HG03378 (cell line): ENCODE results near the gene CHERP.
"Not testable (repeated sequence)": the region's sequence is repeated elsewhere in the genome, so short reads cannot be mapped to it uniquely, and the experiment has no call there.

Source experiments
- ATAC-seq: cut with Tn5 transposase; IDR thresholded peaks from one replicate; pipeline ENCODE4 v1.9.1; 2021; ENCODE audit warnings: mild to moderate bottlenecking, moderate library complexity; ENCODE audit not compliant: unreplicated experiment

CHERP gene

GRCh38 chr19:16521715-16522289 is 20.4 kb downstream of the CHERP start:
- no peak for ATAC-seq

DNA sequence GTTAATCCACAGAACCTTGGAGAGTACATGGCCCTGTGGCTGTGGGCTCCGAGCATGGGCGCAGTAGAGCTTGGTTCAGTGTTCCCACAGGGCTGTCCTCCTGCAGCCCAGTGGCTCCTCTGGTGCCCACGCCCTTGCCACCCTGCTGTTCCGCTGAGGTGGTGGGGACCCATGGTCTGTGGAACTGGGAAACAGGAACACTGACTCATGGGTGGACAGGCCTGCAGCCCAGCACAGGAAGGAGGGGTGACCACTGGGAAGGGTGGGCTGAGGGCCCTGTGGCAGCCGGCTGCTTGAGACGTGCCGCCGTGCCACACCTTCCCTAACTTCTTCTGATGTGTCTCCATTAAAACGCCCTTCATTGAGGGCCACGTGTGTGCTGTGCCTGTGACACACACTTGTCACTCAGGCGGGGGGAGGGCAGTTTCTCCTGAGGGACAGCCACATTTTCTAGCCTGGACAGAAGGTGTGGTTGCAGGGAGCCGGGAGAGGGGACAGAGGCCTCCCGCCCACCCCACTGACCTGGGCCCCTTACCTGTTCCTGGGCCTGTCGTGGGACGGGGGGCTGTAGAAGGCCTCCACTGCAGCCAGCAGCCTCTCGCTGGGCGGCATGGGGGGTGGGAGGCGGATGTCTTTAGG is 21.1 kb downstream of the CHERP start:
- no peak for ATAC-seq

GRCh38 chr19:16520074-16520973 is 21.9 kb downstream of the CHERP start:
- no peak for ATAC-seq

- no peak for ATAC-seq
Measured at GRCh38 chr19:16519230-16519687, 23.0 kb downstream of the CHERP start.

- no peak for ATAC-seq
Measured at GRCh38 chr19:16518483-16519229, 23.6 kb downstream of the CHERP start.

- no peak for ATAC-seq
Measured at GRCh38 chr19:16518061-16518460, 24.2 kb downstream of the CHERP start.

GRCh38 chr19:16516923-16517610 is 25.2 kb downstream of the CHERP start:
- ATAC-seq = no peak

- no peak for ATAC-seq
Measured at GRCh38 chr19:16516381-16516780, 25.9 kb downstream of the CHERP start.

GRCh38 chr19:16514383-16515019 is 27.7 kb downstream of the CHERP start:
- ATAC-seq = no peak

DNA sequence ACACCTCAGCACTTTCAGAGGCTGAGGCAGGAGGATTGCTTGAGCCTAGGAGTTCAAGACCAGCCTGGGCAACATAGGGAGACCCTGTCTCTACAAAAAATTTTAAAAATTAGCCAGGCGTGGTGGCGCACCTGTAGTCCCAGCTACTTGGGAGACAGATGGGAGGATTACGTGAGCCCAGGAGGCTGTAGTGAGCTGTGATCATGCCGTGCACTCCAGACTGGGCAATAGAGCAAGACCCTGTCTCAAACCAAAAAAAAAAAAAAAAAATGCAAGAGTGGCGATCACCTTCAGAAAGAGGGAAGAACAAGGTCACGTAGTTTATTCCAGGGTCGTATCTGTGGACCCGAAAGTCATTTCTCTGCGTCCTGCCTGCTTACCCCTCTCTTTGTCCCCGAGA is 29.6 kb downstream of the CHERP start:
- ATAC-seq = not testable (repeated sequence)

DNA sequence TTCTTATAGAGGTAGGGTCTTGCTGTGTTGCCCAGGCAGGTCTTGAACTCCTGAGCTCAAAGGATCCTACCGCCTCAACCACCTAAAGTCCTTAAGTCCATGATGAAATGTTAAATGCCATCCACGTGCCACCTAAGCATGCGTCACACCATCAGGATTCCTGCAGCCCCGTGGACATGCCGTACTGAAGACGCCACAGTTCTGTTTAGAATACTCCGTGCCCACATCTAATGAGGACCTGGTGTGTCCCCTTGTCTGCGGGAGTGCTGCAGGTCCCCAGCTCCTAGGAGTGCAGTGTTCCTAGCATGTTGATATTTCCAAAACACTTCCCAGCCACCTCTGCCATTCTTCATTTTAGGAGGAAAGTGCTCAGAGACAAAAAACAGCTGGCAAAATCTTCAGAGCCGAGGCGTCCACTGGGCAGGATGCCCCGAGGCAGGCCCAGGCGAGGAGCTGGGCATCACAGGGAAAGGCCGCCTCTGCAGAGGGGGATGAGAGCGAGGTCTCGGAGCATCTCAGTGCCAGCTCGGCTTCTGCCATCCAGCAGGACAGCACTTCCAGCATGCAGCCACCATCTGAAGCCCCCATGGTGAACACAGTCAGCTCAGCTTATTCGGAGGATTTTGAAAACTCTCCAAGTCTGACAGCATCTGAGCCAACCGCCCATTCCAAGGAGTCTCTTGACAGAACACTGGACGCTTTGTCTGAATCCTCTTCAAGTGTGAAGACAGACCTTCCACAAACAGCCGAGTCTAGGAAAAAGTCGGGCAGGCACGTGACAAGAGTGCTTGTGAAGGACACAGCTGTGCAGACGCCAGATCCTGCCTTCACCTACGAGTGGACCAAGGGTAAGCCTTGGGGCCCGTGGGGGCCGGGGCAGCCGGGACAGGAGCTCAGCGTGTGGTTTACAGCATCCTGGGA is 32.8 kb downstream of the CHERP start:
- no peak for ATAC-seq

GRCh38 chr19:16508546-16508945 is 33.7 kb downstream of the CHERP start:
- ATAC-seq = no peak

DNA sequence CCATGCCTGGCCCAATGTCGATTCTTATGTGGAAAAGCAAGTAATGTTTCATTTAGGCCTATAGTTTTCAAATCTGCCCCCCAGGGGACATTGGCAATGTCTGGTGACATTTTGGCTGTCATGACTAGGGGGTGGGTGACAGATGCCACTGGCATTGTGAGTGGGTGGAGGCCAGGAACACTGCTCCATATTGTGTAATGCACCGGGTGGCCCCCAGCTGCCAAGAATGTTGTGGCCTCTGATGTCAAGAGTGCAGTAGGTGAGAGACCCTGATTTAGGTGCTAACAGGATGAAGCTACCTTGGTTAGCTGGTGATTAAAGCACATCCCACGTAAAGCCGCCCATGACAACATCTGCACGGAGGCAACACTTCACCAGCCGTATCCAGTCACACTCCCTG is 35.3 kb downstream of the CHERP start:
- no peak for ATAC-seq

DNA sequence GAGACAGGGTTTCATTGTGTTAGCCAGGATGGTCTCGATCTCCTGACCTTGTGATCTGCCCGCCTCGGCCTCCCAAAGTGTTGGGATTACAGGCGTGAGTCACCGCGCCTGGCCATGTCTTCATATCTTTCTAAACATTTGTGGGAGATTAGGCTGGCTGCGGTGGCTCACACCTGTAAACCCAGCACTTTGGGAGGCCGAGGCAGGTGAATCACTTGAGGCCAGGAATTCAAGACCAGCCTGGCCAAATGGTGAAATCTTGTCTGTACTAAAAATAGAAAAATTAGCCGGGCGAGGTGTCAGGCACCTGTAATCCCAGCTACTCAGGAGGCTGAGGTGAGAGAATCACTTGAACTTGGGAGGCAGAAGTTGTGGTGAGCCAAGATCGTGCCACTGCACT is 36.1 kb downstream of the CHERP start:
- not testable (repeated sequence) for ATAC-seq

- no peak for ATAC-seq
Measured at GRCh38 chr19:16504271-16504670, 38.0 kb downstream of the CHERP start.

DNA sequence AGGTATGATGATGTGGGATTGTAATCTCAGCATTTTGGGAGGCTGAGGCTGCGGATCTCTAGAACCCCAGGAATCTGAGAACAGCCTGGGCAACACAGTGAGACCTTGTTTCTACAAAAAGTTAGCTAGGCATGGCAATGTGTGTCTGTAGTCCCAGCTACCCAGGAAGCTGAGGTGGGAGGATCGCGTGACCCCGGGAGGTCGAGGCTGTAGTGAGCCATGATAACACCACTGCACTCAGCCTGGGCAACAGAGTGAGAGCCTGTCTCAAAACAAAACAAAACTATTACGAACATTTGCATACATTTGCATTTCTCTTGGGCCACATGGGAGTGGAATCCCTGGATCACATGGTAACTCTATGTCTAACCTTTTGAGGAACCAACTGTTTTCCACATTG is 44.4 kb downstream of the CHERP start:
- no peak for ATAC-seq

DNA sequence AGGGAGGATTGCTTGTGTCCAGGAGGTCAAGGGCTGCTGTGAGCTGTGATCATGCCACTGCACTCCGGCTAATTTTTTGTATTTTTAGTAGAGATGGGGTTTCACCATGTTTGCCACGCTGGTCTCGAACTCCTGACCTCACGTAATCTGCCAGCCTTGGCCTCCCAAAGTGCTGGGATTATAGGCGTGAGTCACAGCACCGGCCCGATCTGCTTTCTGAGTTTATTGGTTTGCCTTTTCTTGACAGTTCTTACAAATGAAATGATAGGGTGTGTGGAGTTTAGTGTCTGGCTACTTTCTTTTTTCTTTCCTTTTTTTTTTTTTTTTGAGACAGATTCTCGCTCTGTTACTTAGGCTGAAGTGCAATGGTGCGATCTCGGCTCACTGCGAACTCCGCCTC is 45.2 kb downstream of the CHERP start:
- no peak for ATAC-seq

GRCh38 chr19:16496613-16496983 is 45.6 kb downstream of the CHERP start:
- no peak for ATAC-seq

GRCh38 chr19:16495982-16496612 is 46.1 kb downstream of the CHERP start, which contains the start of the genes C19orf44 and CALR3:
Gene C19orf44, plus strand, starts transcription at chr19:16496394. Its CDS starts 4,399 bp downstream, at chr19:16500793.
Gene CALR3, minus strand, starts transcription at chr19:16496167. Its CDS starts 38 bp downstream, at chr19:16496129.
- peak; percentile 92 for ATAC-seq
